ENCODE measurements around the gene ZBTB7C. TPM values are rescaled to one million over a fixed set of nuclear protein-coding genes. Genes with fewer than 3 reads are reported as not detected.

Gene ZBTB7C
- total and polyA plus RNA-seq, 4 donors: 0.19 to 1.1 (median 0.45) TPM

DNA sequence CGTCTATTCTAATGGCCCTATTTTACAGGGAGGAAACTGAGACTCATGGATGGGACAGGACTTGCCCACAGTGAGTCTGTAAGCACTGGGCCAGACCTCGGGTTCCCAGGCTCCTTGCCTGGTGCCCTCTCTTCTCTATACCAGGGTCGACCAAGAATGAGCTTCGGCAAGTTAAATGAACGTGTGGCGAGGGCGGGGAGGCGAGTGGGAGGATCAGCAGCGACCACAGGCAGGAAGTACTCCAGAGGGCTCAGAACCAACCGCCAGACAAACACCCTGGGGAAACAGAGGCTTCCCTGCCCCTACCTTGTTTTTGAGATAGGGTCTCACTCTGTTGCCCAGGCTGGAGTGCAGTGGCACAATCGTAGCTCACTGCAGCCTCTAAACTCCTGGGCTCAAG is 301.0 kb downstream of the ZBTB7C start:
- no peaks in the 10 kb centered on the region for H3K27me3 ChIP-seq (ENCODE audit: control insufficient read depth in 4 of 4, insufficient read depth in 4 of 4, low read length in 3 of 4)
- DNase-seq (ENCODE audit: low spot score): no peak
- no peak for TF ChIP-seq JUND (IDR thresholded peaks at IDR 0.05)
- TF ChIP-seq RAD21 (IDR thresholded peaks at IDR 0.05): no peak
- TF ChIP-seq, protein P1, sequence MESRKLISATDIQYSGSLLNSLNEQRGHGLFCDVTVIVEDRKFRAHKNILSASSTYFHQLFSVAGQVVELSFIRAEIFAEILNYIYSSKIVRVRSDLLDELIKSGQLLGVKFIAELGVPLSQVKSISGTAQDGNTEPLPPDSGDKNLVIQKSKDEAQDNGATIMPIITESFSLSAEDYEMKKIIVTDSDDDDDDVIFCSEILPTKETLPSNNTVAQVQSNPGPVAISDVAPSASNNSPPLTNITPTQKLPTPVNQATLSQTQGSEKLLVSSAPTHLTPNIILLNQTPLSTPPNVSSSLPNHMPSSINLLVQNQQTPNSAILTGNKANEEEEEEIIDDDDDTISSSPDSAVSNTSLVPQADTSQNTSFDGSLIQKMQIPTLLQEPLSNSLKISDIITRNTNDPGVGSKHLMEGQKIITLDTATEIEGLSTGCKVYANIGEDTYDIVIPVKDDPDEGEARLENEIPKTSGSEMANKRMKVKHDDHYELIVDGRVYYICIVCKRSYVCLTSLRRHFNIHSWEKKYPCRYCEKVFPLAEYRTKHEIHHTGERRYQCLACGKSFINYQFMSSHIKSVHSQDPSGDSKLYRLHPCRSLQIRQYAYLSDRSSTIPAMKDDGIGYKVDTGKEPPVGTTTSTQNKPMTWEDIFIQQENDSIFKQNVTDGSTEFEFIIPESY (IDR thresholded peaks at IDR 0.05): no peak
- TF ChIP-seq SP1 (IDR thresholded peaks at IDR 0.05): no peak
- TF ChIP-seq, protein P2, sequence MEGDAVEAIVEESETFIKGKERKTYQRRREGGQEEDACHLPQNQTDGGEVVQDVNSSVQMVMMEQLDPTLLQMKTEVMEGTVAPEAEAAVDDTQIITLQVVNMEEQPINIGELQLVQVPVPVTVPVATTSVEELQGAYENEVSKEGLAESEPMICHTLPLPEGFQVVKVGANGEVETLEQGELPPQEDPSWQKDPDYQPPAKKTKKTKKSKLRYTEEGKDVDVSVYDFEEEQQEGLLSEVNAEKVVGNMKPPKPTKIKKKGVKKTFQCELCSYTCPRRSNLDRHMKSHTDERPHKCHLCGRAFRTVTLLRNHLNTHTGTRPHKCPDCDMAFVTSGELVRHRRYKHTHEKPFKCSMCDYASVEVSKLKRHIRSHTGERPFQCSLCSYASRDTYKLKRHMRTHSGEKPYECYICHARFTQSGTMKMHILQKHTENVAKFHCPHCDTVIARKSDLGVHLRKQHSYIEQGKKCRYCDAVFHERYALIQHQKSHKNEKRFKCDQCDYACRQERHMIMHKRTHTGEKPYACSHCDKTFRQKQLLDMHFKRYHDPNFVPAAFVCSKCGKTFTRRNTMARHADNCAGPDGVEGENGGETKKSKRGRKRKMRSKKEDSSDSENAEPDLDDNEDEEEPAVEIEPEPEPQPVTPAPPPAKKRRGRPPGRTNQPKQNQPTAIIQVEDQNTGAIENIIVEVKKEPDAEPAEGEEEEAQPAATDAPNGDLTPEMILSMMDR (IDR thresholded peaks at IDR 0.05; ENCODE audit: low read depth, low read length, missing input control): no peak
- no peak for TF ChIP-seq NR2F2 (IDR thresholded peaks at IDR 0.05)
- TF ChIP-seq HNF4G (IDR thresholded peaks at IDR 0.05): no peak
- TF ChIP-seq EGR1 (IDR thresholded peaks at IDR 0.05; ENCODE audit: low read depth in 2 of 2): no peak
- TF ChIP-seq FOXA2 (IDR thresholded peaks at IDR 0.05): no peak
- TF ChIP-seq, protein P3, sequence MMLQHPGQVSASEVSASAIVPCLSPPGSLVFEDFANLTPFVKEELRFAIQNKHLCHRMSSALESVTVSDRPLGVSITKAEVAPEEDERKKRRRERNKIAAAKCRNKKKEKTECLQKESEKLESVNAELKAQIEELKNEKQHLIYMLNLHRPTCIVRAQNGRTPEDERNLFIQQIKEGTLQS (IDR thresholded peaks at IDR 0.05): no peak
- TF ChIP-seq FOXA1 (IDR thresholded peaks at IDR 0.05): no peak
- TF ChIP-seq RXRA (IDR thresholded peaks at IDR 0.05): no peak
- TF ChIP-seq HNF4A (conservative IDR thresholded peaks at IDR 0.05): no peak
- TF ChIP-seq YY1 (IDR thresholded peaks at IDR 0.05): no peak
- TF ChIP-seq GABPA (IDR thresholded peaks at IDR 0.05 in 1 of 2, conservative IDR thresholded peaks at IDR 0.05 in 1 of 2): no peak
- no peak overlapping the region for H3K9ac ChIP-seq (ENCODE audit: low read depth in 1 of 2, low read length in 2 of 2)
- H3K4me1 ChIP-seq (ENCODE audit: control insufficient read depth in 4 of 4, insufficient read depth in 4 of 4, low read length in 3 of 4): no peaks in the 10 kb centered on the region
- no peak overlapping the region for H3K4me3 ChIP-seq (ENCODE audit: low read depth in 1 of 3, low read length in 3 of 3)
- no peaks in the 10 kb centered on the region for H3K9me3 ChIP-seq (ENCODE audit: control insufficient read depth in 4 of 4, low read length in 3 of 4)
- no peak overlapping the region for H3K27ac ChIP-seq (ENCODE audit: low read depth in 1 of 2, low read length in 2 of 2)
- no peaks in the 10 kb centered on the region for H3K36me3 ChIP-seq (ENCODE audit: control insufficient read depth in 4 of 4, insufficient read depth in 3 of 4, low read depth in 1 of 4, low read length in 3 of 4)
- 93% methylated on average over 11 of the region's 11 CpGs for WGBS

DNA sequence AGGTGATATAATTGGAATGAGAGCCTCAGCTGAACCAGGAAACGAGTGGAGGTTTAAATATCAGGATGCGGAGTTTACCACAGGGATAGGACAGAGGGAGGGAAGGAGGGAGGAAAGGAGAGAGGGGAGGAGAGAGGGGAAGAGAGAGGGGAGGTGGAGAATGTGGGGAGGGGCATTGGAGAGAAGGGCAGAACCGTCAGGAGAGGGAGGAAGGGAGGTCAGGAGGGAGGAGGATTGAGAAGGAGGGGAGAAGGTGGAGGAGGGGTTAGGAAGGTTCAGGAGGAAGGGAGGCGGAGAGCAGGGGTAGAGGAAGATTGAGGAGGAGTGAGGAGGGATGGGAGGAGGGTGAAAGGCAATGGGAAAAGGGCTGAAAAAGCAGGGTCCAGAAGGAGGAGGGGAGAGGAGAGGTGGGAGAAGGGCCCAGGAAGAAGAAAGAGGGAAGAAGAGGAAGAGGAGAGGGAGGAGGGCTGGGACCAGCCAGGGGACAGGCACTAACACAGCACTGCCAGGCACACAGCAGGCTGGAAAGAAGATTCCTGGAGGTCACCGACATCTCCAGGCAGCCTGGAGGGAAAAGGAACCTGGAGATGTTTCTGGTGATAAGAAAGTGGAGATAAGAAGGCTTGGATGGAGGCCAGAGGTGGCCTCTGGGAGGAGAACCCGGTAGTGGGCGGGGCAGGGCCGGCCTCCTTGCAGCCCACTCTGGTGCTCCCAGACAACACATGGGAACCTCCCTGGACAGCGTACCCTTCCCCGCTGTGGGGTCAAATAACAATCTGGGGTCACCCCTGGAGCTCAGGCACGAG is 302.0 kb downstream of the ZBTB7C start:
- no peaks in the 10 kb centered on the region for H3K4me1 ChIP-seq (ENCODE audit: control insufficient read depth in 4 of 4, insufficient read depth in 4 of 4, low read length in 3 of 4)
- H3K9ac ChIP-seq (ENCODE audit: low read depth in 1 of 2, low read length in 2 of 2): no peak overlapping the region
- no peak overlapping the region for H3K4me3 ChIP-seq (ENCODE audit: low read depth in 1 of 3, low read length in 3 of 3)
- TF ChIP-seq HNF4A (conservative IDR thresholded peaks at IDR 0.05): no peak
- no peak for TF ChIP-seq RXRA (IDR thresholded peaks at IDR 0.05)
- TF ChIP-seq, protein P4, sequence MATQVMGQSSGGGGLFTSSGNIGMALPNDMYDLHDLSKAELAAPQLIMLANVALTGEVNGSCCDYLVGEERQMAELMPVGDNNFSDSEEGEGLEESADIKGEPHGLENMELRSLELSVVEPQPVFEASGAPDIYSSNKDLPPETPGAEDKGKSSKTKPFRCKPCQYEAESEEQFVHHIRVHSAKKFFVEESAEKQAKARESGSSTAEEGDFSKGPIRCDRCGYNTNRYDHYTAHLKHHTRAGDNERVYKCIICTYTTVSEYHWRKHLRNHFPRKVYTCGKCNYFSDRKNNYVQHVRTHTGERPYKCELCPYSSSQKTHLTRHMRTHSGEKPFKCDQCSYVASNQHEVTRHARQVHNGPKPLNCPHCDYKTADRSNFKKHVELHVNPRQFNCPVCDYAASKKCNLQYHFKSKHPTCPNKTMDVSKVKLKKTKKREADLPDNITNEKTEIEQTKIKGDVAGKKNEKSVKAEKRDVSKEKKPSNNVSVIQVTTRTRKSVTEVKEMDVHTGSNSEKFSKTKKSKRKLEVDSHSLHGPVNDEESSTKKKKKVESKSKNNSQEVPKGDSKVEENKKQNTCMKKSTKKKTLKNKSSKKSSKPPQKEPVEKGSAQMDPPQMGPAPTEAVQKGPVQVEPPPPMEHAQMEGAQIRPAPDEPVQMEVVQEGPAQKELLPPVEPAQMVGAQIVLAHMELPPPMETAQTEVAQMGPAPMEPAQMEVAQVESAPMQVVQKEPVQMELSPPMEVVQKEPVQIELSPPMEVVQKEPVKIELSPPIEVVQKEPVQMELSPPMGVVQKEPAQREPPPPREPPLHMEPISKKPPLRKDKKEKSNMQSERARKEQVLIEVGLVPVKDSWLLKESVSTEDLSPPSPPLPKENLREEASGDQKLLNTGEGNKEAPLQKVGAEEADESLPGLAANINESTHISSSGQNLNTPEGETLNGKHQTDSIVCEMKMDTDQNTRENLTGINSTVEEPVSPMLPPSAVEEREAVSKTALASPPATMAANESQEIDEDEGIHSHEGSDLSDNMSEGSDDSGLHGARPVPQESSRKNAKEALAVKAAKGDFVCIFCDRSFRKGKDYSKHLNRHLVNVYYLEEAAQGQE (IDR thresholded peaks at IDR 0.05): no peak
- TF ChIP-seq, protein P1 (IDR thresholded peaks at IDR 0.05): no peak
- no peak for TF ChIP-seq FOXA2 (IDR thresholded peaks at IDR 0.05)
- no peak for TF ChIP-seq NR2F2 (IDR thresholded peaks at IDR 0.05)
- TF ChIP-seq, protein P2 (IDR thresholded peaks at IDR 0.05; ENCODE audit: low read depth, low read length, missing input control): no peak
- TF ChIP-seq FOXA1 (IDR thresholded peaks at IDR 0.05): no peak
- no peak for TF ChIP-seq TAF1 (conservative IDR thresholded peaks at IDR 0.05)
- TF ChIP-seq EGR1 (IDR thresholded peaks at IDR 0.05; ENCODE audit: low read depth in 2 of 2): no peak
- no peak for TF ChIP-seq HNF4G (IDR thresholded peaks at IDR 0.05)
- TF ChIP-seq RAD21 (IDR thresholded peaks at IDR 0.05): no peak
- no peak for TF ChIP-seq JUND (IDR thresholded peaks at IDR 0.05)
- TF ChIP-seq GABPA (IDR thresholded peaks at IDR 0.05 in 1 of 2, conservative IDR thresholded peaks at IDR 0.05 in 1 of 2): no peak
- WGBS: 61% methylated on average over 11 of the region's 11 CpGs
- no peak for DNase-seq (ENCODE audit: low spot score)
- H3K9me3 ChIP-seq (ENCODE audit: control insufficient read depth in 4 of 4, low read length in 3 of 4): no peaks in the 10 kb centered on the region
- H3K36me3 ChIP-seq (ENCODE audit: control insufficient read depth in 4 of 4, insufficient read depth in 3 of 4, low read depth in 1 of 4, low read length in 3 of 4): no peaks in the 10 kb centered on the region
- no peaks in the 10 kb centered on the region for H3K27me3 ChIP-seq (ENCODE audit: control insufficient read depth in 4 of 4, insufficient read depth in 4 of 4, low read length in 3 of 4)
- no peak overlapping the region for H3K27ac ChIP-seq (ENCODE audit: low read depth in 1 of 2, low read length in 2 of 2)

Data from liver (tissue), 9 donors.